Measurements from ENCODE around the gene TTC36.
A peak's percentile ranks its signal among the peaks of the same experiment; 100 is the strongest.

DNA sequence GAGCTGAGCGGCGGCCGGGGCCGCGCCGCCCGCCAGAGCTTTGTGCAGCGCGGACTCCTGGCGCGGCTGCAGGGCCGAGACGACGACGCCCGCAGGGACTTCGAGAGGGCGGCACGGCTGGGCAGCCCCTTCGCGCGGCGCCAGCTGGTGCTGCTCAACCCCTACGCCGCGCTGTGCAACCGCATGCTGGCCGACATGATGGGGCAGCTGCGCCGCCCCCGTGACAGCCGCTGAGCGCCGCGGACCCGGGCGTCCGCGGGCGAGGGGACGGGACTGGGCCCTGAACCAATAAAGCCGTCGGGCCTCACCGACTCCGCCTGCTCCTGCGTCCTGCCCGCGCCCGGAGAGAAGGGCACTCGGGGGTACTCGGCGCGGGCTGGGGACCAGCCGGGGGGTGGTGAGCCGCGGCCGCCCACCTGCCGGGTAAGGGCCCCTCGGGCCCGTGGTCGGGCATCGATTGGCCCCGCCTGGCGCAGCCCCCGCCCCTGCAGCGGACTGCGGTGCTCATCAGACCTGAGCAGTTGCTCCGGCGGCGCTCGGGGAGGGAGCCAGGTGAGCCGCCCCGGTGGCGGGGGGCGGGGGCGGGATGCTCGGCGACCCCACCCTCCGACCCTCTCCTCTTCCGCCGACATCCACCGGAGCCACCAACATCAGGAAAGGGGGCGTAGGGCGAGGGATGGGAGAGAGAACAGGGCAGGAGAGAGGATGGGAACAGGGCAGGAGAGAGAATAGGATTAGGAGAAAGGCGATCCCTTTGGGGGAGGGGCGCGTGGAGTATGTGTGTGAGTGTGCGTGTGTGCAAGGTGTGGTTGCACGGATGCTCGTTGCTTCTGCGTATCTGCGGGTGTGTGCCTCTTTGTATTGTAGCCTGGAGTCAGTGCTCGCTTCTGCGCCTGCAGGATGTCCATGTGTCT is 3.7 kb downstream of the TTC36 start, which contains the start of gene TMEM25:
- TF ChIP-seq EP300 (conservative IDR thresholded peaks at IDR 0.05; ENCODE audit: poor library complexity, severe bottlenecking) (no peak), POLR2AphosphoS5 (IDR thresholded peaks at IDR 0.05) (peak; percentile 90)
- TF ChIP-seq, protein P1, sequence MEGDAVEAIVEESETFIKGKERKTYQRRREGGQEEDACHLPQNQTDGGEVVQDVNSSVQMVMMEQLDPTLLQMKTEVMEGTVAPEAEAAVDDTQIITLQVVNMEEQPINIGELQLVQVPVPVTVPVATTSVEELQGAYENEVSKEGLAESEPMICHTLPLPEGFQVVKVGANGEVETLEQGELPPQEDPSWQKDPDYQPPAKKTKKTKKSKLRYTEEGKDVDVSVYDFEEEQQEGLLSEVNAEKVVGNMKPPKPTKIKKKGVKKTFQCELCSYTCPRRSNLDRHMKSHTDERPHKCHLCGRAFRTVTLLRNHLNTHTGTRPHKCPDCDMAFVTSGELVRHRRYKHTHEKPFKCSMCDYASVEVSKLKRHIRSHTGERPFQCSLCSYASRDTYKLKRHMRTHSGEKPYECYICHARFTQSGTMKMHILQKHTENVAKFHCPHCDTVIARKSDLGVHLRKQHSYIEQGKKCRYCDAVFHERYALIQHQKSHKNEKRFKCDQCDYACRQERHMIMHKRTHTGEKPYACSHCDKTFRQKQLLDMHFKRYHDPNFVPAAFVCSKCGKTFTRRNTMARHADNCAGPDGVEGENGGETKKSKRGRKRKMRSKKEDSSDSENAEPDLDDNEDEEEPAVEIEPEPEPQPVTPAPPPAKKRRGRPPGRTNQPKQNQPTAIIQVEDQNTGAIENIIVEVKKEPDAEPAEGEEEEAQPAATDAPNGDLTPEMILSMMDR (IDR thresholded peaks at IDR 0.05; ENCODE audit: poor library complexity, severe bottlenecking): no peak
